ENCODE data around the gene OR52I1. TPM values are rescaled to one million over a fixed set of nuclear protein-coding genes. Genes with fewer than 3 reads are reported as not detected.

OR52I1 gene
- total RNA-seq, 1 donor from 2014 or later: not detected

Other genes starting within 250 kb of the OR52I1 start
- not detected for gene OR52B4, start 225.7 kb upstream of the OR52I1 start, total RNA-seq
- gene TRIM21, start 200.3 kb upstream of the OR52I1 start, total RNA-seq: 10.5 TPM
- not detected for gene OR52K2, start 144.7 kb upstream of the OR52I1 start, total RNA-seq
- gene OR52K1, start 111.4 kb upstream of the OR52I1 start, total RNA-seq: not detected
- gene OR52M1, start 48.8 kb upstream of the OR52I1 start, total RNA-seq: not detected
- gene OR52I2, start 12.3 kb upstream of the OR52I1 start, total RNA-seq: not detected
- 11.6 TPM for gene TRIM68, start 14.2 kb downstream of the OR52I1 start, total RNA-seq
- not detected for gene OR51D1, start 43.4 kb downstream of the OR52I1 start, total RNA-seq
- gene OR51E1, start 49.9 kb downstream of the OR52I1 start, total RNA-seq: 1.9 TPM
- 0.30 TPM for gene OR51E2, start 103.8 kb downstream of the OR52I1 start, total RNA-seq
- gene MMP26, start 110.7 kb downstream of the OR52I1 start, total RNA-seq: not detected
- gene OR51F1, start 175.9 kb downstream of the OR52I1 start, total RNA-seq: not detected
- not detected for gene OR52R1, start 210.3 kb downstream of the OR52I1 start, total RNA-seq
- not detected for gene OR51F2, start 227.3 kb downstream of the OR52I1 start, total RNA-seq